SU-DHL-6 (cell line): ENCODE data around the gene SYCP3.

Experiments
- CTCF ChIP-seq: fragments of 200-600 bp; sonication (generic); IDR thresholded peaks from one replicate; pipeline ENCODE4 v1.5.1; 2017; ENCODE audit warnings: antibody characterized with exemption, mild to moderate bottlenecking, low read length, moderate library complexity; ENCODE audit not compliant: insufficient read depth, poor library complexity, severe bottlenecking
- EZH2phosphoT487 ChIP-seq: fragments of 200-600 bp; sonication (generic), shearing (Covaris generic); conservative IDR thresholded peaks from 2 replicates; pipeline ENCODE4 v1.6.1; 2018; ENCODE audit warnings: mild to moderate bottlenecking, antibody characterized with exemption, low read length, moderate library complexity, mixed read lengths

- TF ChIP-seq CTCF (no peak), EZH2phosphoT487 (no peak)
Observed at GRCh38 chr12:101746196-101746595, 6.9 kb upstream of the SYCP3 start.
